MCF 10A (cell line): ENCODE measurements around the gene RHCE. TPM values are rescaled to one million over a fixed set of nuclear protein-coding genes. Genes with fewer than 3 reads are reported as not detected.
"Not testable (repeated sequence)": the region's sequence is repeated elsewhere in the genome, so short reads cannot be mapped to it uniquely, and the experiment has no call there.

ENCODE experiments used
- BruUV-seq: library from RNA; stranded (reverse); fragments of 400-500 nt; replicated peaks from 2 replicates; lab custom pipeline; 2021; lab: Mats Ljungman, UMichigan
- CTCF ChIA-PET: fragments of 300-600 bp; sonication (Branson Sonifier 250); formaldehyde crosslinking; extraction: SDS; loops from one replicate; lab custom pipeline; 2021; ENCODE audit warnings: antibody characterized with exemption, inconsistent platforms; lab: Yijun Ruan, JAX
- POLR2A ChIA-PET: fragments of 300-600, 350-650 bp; sonication (Branson Sonifier 250); formaldehyde crosslinking; extraction: SDS; loops from one replicate; lab custom pipeline; 2020; ENCODE audit warnings: antibody characterized with exemption, inconsistent platforms; lab: Yijun Ruan, JAX
- DNase-seq: peaks from one replicate; pipeline ENCODE4 v3.0.0-alpha.2; 2018; ENCODE audit not compliant: unreplicated experiment
- H3K27ac Mint-ChIP-seq: one replicate; pipeline ENCODE4 v1.8.0; 2022; ENCODE audit warnings: mild to moderate bottlenecking, low read depth, mixed read lengths; ENCODE audit not compliant: unreplicated experiment
- H3K27me3 Mint-ChIP-seq: one replicate; pipeline ENCODE4 v1.8.0; 2022; ENCODE audit warnings: mixed read lengths; ENCODE audit not compliant: insufficient read depth, unreplicated experiment
- H3K36me3 Mint-ChIP-seq: one replicate; pipeline ENCODE4 v1.8.0; 2022; ENCODE audit warnings: mild to moderate bottlenecking, moderate library complexity, mixed read lengths; ENCODE audit not compliant: insufficient read depth, unreplicated experiment
- H3K4me1 Mint-ChIP-seq: one replicate; pipeline ENCODE4 v1.8.0; 2022; ENCODE audit warnings: mixed read lengths; ENCODE audit not compliant: insufficient read depth, unreplicated experiment
- H3K4me3 Mint-ChIP-seq: one replicate; pipeline ENCODE4 v1.8.0; 2022; ENCODE audit warnings: mild to moderate bottlenecking, moderate library complexity, mixed read lengths; ENCODE audit not compliant: unreplicated experiment
- H3K9me3 Mint-ChIP-seq: one replicate; pipeline ENCODE4 v1.8.0; 2022; ENCODE audit warnings: mixed read lengths; ENCODE audit not compliant: unreplicated experiment
- intact Hi-C: fragments of 100-400 bp; cut with micrococcal nuclease; formaldehyde crosslinking; loops from 2 replicates; pipeline ENCODE4 v1.14.1; 2022
- total RNA-seq: library from RNA; stranded (reverse); gene quantifications from 2 replicates; pipeline ENCODE4 v1.2.3, GENCODE V29; 2022

RHCE gene
- total RNA-seq, 1 experiment from 2014 or later: 0.61 TPM

DNA sequence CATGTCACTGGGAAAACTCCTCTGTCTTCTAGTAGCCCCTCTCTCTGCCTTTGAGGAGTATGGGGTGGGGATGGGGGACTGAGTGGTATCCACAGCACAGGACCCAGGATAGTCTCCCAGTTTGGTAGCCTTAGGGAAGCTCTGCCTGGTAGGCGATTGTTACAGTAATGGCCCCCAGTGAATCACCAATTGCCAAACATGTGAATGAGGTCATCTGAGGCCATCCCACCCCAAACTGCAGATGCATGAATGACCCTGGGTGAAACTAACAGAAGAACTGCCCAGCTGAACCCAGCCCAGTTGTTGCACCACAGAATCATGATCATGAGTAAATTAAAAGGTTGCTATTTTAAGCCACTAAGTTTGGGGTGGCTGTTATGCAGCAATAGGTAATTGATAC is 6.0 kb downstream of the RHCE start:
- H3K9me3 Mint-ChIP-seq, H3K36me3 Mint-ChIP-seq, POLR2A ChIA-PET, H3K27me3 Mint-ChIP-seq, BruUV-seq, H3K4me3 Mint-ChIP-seq, DNase-seq, H3K4me1 Mint-ChIP-seq, H3K27ac Mint-ChIP-seq, intact Hi-C loops: not testable (repeated sequence)
- CTCF ChIA-PET: interaction anchor here (0.6 kb wide), 1 partner anchor 106 kb away, joined by 3 read pairs; no protein-coding TSS in a partner anchor

DNA sequence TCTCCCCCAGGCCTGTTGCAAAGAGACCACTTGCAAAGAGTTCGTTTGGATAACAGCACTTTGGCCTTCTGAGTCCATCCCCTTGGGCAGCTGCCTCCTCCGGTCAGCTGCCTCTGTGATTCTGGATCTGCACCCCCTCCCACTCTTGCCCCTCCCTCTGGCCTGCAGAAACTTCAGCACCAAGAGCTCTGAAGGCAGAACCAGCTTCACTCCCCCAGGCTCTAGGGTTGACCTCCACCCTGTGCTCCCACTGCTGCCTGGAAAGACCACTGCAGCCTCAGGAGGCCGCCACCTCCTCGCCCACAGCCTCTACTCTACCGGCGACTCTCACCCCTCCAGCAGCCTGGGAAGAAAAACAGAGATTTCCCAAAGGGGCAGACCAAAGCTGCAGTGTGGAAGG is 6.5 kb downstream of the RHCE start:
- H3K9me3 Mint-ChIP-seq, DNase-seq, POLR2A ChIA-PET, CTCF ChIA-PET, H3K27ac Mint-ChIP-seq, H3K4me1 Mint-ChIP-seq, intact Hi-C loops, BruUV-seq, H3K27me3 Mint-ChIP-seq, H3K36me3 Mint-ChIP-seq, H3K4me3 Mint-ChIP-seq: not testable (repeated sequence)

DNA sequence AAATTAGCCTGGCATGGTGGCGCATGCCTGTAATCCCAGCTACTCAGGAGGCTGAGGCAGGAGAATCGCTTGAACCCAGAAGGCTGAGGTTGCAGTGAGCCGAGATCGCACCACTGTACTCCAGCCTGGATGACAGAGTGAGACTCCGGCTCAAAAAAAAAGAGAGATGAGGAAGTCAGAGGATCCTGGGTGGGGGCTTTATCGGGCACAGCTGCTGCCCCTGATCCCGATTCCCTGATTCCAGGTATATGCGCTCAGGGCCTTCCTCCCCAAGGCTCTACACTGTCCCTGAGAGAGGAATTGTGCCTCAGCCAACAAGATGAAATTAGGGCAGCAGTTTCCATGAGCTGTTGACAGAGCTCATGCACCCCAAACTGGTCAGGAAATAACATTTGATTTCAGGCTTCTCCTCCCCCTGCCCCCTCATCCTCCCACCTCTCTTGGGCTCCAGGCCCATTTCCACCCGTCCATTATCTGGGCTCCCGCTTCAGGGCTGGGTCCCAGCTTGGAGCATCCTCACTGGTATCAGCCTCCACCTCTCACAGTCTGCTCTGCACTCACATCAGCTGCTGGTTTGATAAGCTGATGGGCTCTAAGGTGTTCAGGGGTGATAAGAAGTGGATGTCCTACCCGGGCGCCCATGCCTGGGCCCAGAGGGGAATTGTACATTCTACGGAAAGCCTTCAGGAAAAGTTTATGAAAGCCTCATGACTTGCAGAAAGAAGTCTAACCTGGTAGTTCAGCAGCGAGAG is 7.6 kb downstream of the RHCE start:
- H3K9me3 Mint-ChIP-seq, CTCF ChIA-PET, DNase-seq, H3K4me3 Mint-ChIP-seq, BruUV-seq, H3K4me1 Mint-ChIP-seq, H3K27ac Mint-ChIP-seq, H3K36me3 Mint-ChIP-seq, H3K27me3 Mint-ChIP-seq, intact Hi-C loops, POLR2A ChIA-PET: not testable (repeated sequence)

DNA sequence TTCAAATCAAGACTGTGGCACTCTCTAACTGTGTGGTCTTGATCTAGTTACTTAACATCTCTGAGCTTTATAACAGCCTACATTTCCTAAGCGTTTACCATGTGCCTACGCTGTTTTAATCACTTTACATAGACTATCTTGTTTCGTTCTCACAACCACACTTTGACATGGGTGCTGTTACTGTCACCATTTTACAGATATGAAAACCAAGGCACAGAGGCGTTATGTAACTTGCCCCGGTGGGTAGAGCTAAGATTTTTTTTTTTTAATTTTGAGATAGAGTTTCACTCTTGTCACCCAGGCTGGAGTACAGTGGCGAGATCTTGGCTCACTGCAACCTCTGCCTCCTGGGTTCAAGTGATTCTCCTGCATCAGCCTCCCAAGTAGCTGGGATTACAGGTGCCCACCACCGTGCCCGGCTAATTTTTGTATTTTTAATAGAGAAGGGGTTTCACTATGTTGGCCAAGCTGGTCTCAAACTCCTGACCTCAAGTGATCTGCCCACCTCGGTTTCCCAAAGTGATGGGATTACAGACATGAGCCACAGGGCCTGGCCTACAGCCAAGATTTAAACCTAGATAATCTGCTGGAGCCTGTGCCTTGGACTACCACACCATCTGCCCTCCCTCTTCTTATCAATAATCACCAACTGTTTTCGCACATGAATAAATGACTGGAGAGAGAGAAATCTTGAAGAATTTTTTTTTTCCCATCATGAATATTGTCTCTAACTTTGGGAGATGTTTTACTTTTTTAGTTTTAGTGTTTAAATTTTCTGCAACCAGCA is 10.8 kb downstream of the RHCE start:
- not testable (repeated sequence) for H3K27ac Mint-ChIP-seq, BruUV-seq, H3K9me3 Mint-ChIP-seq, H3K4me3 Mint-ChIP-seq, DNase-seq, H3K4me1 Mint-ChIP-seq, H3K27me3 Mint-ChIP-seq, H3K36me3 Mint-ChIP-seq
- ChIA-PET CTCF (interaction anchor here (0.7 kb wide), 1 partner anchor 106 kb away, joined by 4 read pairs; no protein-coding TSS in a partner anchor), POLR2A (interaction anchor here (1.6 to 2.0 kb wide), 2 partner anchors 16 to 20 kb away, joined by 3 to 5 read pairs; no protein-coding TSS in a partner anchor)
- intact Hi-C loops: loop anchor here (10.0 kb wide), 1 partner anchor 115 kb away; no protein-coding TSS in a partner anchor

DNA sequence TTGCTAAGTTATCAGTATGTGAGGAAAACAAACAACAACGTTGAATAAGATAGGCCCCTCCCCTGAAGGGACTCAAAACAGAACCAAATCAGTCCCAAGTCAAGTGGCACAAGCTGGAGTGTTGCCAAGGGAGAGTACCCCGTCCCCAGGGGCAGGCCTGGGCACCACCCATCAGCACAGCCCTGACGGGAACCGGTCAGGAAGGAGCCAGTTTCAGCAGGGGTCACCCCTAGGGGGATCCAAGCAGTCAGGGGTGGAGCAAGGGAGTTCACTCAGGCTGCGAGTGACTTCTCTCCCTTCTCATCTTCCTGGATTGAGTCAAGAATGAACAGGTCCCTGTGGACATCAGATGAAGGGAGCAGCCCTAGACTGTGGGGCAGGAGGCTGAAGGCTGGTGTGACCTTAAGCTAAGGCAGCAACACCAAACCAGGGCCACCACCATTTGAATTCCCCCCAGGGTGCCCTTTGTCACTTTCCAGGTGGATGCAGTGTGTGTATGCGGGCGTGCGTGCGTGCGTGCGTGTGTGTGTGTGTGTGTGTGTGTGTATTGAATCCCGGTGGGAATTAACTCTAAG is 14.8 kb downstream of the RHCE start:
- H3K27me3 Mint-ChIP-seq: peaks cover 21% of the 10 kb centered on the region
- BruUV-seq, H3K4me3 Mint-ChIP-seq, H3K27ac Mint-ChIP-seq, H3K4me1 Mint-ChIP-seq, DNase-seq, H3K36me3 Mint-ChIP-seq, H3K9me3 Mint-ChIP-seq, POLR2A ChIA-PET: not testable (repeated sequence)
- CTCF ChIA-PET: interaction anchor here (0.6 to 0.7 kb wide), 2 partner anchors 401 to 405 kb away, joined by 3 to 5 read pairs; no protein-coding TSS in a partner anchor
- intact Hi-C loops: loop anchor here (10.0 kb wide), 1 partner anchor 119 kb away; no protein-coding TSS in a partner anchor
